Measurements from ENCODE around the gene FGF14. TPM values are rescaled to one million over a fixed set of nuclear protein-coding genes. Genes with fewer than 3 reads are reported as not detected.

The FGF14 gene
- total RNA-seq, 4 donors from 2014 or later, result 0.28 to 2.3 (median 0.35) TPM; not detected in 1

DNA sequence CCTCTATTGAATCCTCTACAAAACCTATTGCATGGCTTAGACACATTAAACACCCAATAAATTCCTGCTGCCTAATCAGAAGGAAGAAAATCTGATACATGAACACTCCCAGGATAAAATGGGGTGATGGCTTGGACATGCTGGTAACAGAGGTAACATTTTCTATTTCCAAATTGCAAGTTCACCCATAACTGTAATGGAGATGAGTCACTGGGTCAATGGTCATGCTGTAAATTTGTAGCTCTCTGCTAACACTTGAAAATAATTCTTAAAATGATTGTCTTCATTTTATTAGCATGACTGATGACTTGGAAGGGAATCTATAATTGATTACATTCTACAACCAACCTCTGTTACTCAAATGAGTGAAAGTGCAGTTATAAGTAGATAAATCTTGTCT, 434.1 kb downstream of the FGF14 start:
- no peaks in the 10 kb centered on the region for H3K9me3 ChIP-seq
- DNase-seq, result no peak

GRCh38 chr13:101967216-101967615, 434.6 kb downstream of the FGF14 start:
- no peak for DNase-seq
- no peak overlapping the region for H3K27ac ChIP-seq
- H3K9me3 ChIP-seq, result no peaks in the 10 kb centered on the region
- TF ChIP-seq POLR2A (IDR thresholded peaks at IDR 0.05) (no peak), CTCF (IDR thresholded peaks at IDR 0.05) (no peak)
- no peaks in the 10 kb centered on the region for H3K4me1 ChIP-seq
- no peak overlapping the region for H3K4me3 ChIP-seq
- H3K36me3 ChIP-seq, result no peaks in the 10 kb centered on the region
- no peaks in the 10 kb centered on the region for H3K27me3 ChIP-seq

More for the DNA sequence above, 434.1 kb downstream of the FGF14 start:
- TF ChIP-seq POLR2A (IDR thresholded peaks at IDR 0.05) (no peak), CTCF (IDR thresholded peaks at IDR 0.05) (no peak)
- Histone ChIP-seq H3K27me3 (no peaks in the 10 kb centered on the region), H3K4me3 (no peak overlapping the region), H3K36me3 (no peaks in the 10 kb centered on the region), H3K27ac (no peak overlapping the region), H3K4me1 (no peaks in the 10 kb centered on the region)

- no peak overlapping the region for H3K27ac ChIP-seq
- TF ChIP-seq CTCF (IDR thresholded peaks at IDR 0.05) (no peak), POLR2A (IDR thresholded peaks at IDR 0.05) (no peak)
- H3K36me3 ChIP-seq, result no peaks in the 10 kb centered on the region
- no peaks in the 10 kb centered on the region for H3K9me3 ChIP-seq
- no peak overlapping the region for H3K4me3 ChIP-seq
- no peaks in the 10 kb centered on the region for H3K4me1 ChIP-seq
- H3K27me3 ChIP-seq, result no peaks in the 10 kb centered on the region
- no peak for DNase-seq
These were observed 436.8 kb downstream of the FGF14 start for GRCh38 chr13:101965096-101965495.

GRCh38 chr13:101959016-101959415, 442.8 kb downstream of the FGF14 start:
- H3K4me3 ChIP-seq, result no peak overlapping the region
- no peak for DNase-seq
- TF ChIP-seq POLR2A (IDR thresholded peaks at IDR 0.05) (no peak), CTCF (IDR thresholded peaks at IDR 0.05) (no peak)
- no peaks in the 10 kb centered on the region for H3K27me3 ChIP-seq
- H3K9me3 ChIP-seq, result no peaks in the 10 kb centered on the region
- H3K27ac ChIP-seq, result no peak overlapping the region
- no peaks in the 10 kb centered on the region for H3K4me1 ChIP-seq
- H3K36me3 ChIP-seq, result no peaks in the 10 kb centered on the region

DNA sequence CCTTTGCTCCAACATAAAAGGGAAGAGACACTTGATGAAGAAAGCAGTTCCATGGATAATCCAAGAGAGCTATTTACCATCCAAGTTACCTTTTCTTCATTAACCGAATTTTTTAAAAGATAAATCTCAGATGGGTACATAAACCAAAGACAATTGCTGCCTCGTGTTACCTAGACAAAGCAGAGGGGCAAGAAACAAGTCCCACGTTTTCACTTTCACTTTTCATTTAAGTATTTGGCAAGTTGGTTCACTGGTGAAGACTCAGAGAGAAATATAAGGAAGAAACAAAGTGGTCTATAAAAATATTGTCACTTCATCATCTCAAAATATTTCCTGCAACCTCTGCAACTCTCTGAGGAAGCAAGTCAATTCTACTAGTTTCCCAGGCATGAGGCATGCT, 446.1 kb downstream of the FGF14 start:
- no peak for DNase-seq
- TF ChIP-seq POLR2A (IDR thresholded peaks at IDR 0.05) (no peak), CTCF (IDR thresholded peaks at IDR 0.05) (no peak)

GRCh38 chr13:101951114-101951513, 450.7 kb downstream of the FGF14 start:
- Histone ChIP-seq H3K27me3 (no peaks in the 10 kb centered on the region), H3K27ac (no peak overlapping the region), H3K9me3 (no peaks in the 10 kb centered on the region), H3K4me1 (no peaks in the 10 kb centered on the region), H3K36me3 (no peaks in the 10 kb centered on the region), H3K4me3 (no peak overlapping the region)
- DNase-seq, result no peak
- TF ChIP-seq CTCF (IDR thresholded peaks at IDR 0.05), result no peak
- no peak for TF ChIP-seq POLR2A (IDR thresholded peaks at IDR 0.05)

More for the DNA sequence above, 446.1 kb downstream of the FGF14 start:
- Histone ChIP-seq H3K36me3 (no peaks in the 10 kb centered on the region), H3K27ac (no peak overlapping the region), H3K9me3 (no peaks in the 10 kb centered on the region), H3K4me1 (no peaks in the 10 kb centered on the region), H3K27me3 (no peaks in the 10 kb centered on the region), H3K4me3 (no peak overlapping the region)

Measured in Peyer's patch (tissue), 4 donors.